Loucy (cell line): Measurements from ENCODE around the gene ESR2.

ENCODE experiments used
- H2AFZ ChIP-seq: fragments of 200-600 bp; sonication (generic); 2 replicates; pipeline ENCODE4 v1.6.0; 2016; ENCODE audit warnings: antibody characterized with exemption, mild to moderate bottlenecking, low read length, moderate library complexity
- H3F3A ChIP-seq: fragments of 200-600 bp; 2 replicates; pipeline ENCODE4 v1.6.0; 2016; ENCODE audit warnings: antibody characterized with exemption, low read depth, mild to moderate bottlenecking
- H3K27me3 ChIP-seq: fragments of 200-600 bp; sonication (generic); 2 replicates; pipeline ENCODE4 v1.6.1; 2014; ENCODE audit warnings: low read length, mild to moderate bottlenecking; ENCODE audit not compliant: insufficient read depth, poor library complexity, severe bottlenecking
- H3K36me3 ChIP-seq: fragments of 200-600 bp; sonication (generic); 2 replicates; pipeline ENCODE4 v1.6.1; 2016; ENCODE audit warnings: low read length; ENCODE audit not compliant: insufficient read depth
- H3K4me1 ChIP-seq: fragments of 200-600 bp; sonication (generic); 2 replicates; pipeline ENCODE4 v1.5.1; 2014; ENCODE audit warnings: low read length, mild to moderate bottlenecking; ENCODE audit not compliant: insufficient read depth, poor library complexity, severe bottlenecking
- H3K4me2 ChIP-seq: fragments of 200-600 bp; sonication (generic); 2 replicates; pipeline ENCODE4 v1.6.0; 2014; ENCODE audit warnings: antibody characterized with exemption, low read length, low read depth, mild to moderate bottlenecking; ENCODE audit not compliant: poor library complexity, severe bottlenecking
- H3K4me3 ChIP-seq: fragments of 200-600 bp; sonication (generic); 2 replicates; pipeline ENCODE4 v1.5.1; 2014; ENCODE audit warnings: low read length, mild to moderate bottlenecking, mixed read lengths; ENCODE audit not compliant: poor library complexity, severe bottlenecking
- H3K79me2 ChIP-seq: fragments of 200-600 bp; sonication (generic); 2 replicates; pipeline ENCODE4 v1.6.1; 2014; ENCODE audit warnings: low read length; ENCODE audit not compliant: insufficient read depth
- H3K9ac ChIP-seq: fragments of 200-600 bp; sonication (generic); 2 replicates; pipeline ENCODE4 v1.6.0; 2014; ENCODE audit warnings: mild to moderate bottlenecking, low read depth, low read length, moderate library complexity; ENCODE audit not compliant: poor library complexity, severe bottlenecking
- H3K9me2 ChIP-seq: fragments of 200-600 bp; sonication (generic); replicated peaks from 2 replicates; pipeline ENCODE4 v1.6.1; 2016; ENCODE audit warnings: low read depth, low read length, mixed read lengths
- H3K9me3 ChIP-seq: fragments of 200-600 bp; sonication (generic); 2 replicates; pipeline ENCODE4 v1.6.1; 2014; ENCODE audit warnings: mild to moderate bottlenecking, antibody characterized with exemption, low read length, low read depth; ENCODE audit not compliant: insufficient read depth
- H4K20me1 ChIP-seq: fragments of 200-600 bp; sonication (generic); 2 replicates; pipeline ENCODE4 v1.6.0; 2014; ENCODE audit warnings: antibody characterized with exemption, low read length, mild to moderate bottlenecking; ENCODE audit not compliant: insufficient read depth, poor library complexity, severe bottlenecking
- CTCF ChIP-seq: fragments of 200-600 bp; sonication (generic); conservative IDR thresholded peaks from 2 replicates; pipeline ENCODE4 v1.5.1; 2014; ENCODE audit warnings: mild to moderate bottlenecking, antibody characterized with exemption, low read length
- EZH2phosphoT487 ChIP-seq: fragments of 200-600 bp; IDR thresholded peaks from 2 replicates; pipeline ENCODE4 v1.6.1; 2018; ENCODE audit warnings: antibody characterized with exemption, mild to moderate bottlenecking, moderate library complexity, borderline replicate concordance

ESR2 gene

GRCh38 chr14:64260418-64260817 is 33.8 kb downstream of the ESR2 start:
- H3K36me3 ChIP-seq, result no peaks in the 10 kb centered on the region
- TF ChIP-seq CTCF, result no peak
- TF ChIP-seq EZH2phosphoT487, result no peak
- no peaks in the 10 kb centered on the region for H3K79me2 ChIP-seq
- no peaks in the 10 kb centered on the region for H4K20me1 ChIP-seq
- no peaks in the 10 kb centered on the region for H3K9me2 ChIP-seq
- no peaks in the 10 kb centered on the region for H3K9me3 ChIP-seq
- H3K4me1 ChIP-seq, result no peaks in the 10 kb centered on the region
- no peaks in the 10 kb centered on the region for H3K27me3 ChIP-seq
- no peak overlapping the region for H3K4me3 ChIP-seq
- no peaks in the 10 kb centered on the region for H3F3A ChIP-seq
- H3K9ac ChIP-seq, result no peak overlapping the region
- no peak overlapping the region for H3K4me2 ChIP-seq
- H2AFZ ChIP-seq, result no peak overlapping the region

- TF ChIP-seq EZH2phosphoT487, result no peak
- no peak for TF ChIP-seq CTCF
- Histone ChIP-seq H3K79me2 (no peaks in the 10 kb centered on the region), H3K9me3 (no peaks in the 10 kb centered on the region), H3F3A (no peaks in the 10 kb centered on the region), H3K9ac (no peak overlapping the region), H2AFZ (no peak overlapping the region), H3K4me3 (no peak overlapping the region), H3K4me1 (no peaks in the 10 kb centered on the region), H3K27me3 (no peaks in the 10 kb centered on the region), H3K9me2 (no peaks in the 10 kb centered on the region), H3K36me3 (no peaks in the 10 kb centered on the region), H3K4me2 (no peak overlapping the region), H4K20me1 (no peaks in the 10 kb centered on the region)
Observed at GRCh38 chr14:64255756-64256155, 38.4 kb downstream of the ESR2 start.

- H3K27me3 ChIP-seq, result no peaks in the 10 kb centered on the region
- H4K20me1 ChIP-seq, result no peaks in the 10 kb centered on the region
- H3K9ac ChIP-seq, result no peak overlapping the region
- H3K79me2 ChIP-seq, result no peaks in the 10 kb centered on the region
- no peaks in the 10 kb centered on the region for H3K36me3 ChIP-seq
- no peak for TF ChIP-seq CTCF
- H3K4me2 ChIP-seq, result no peak overlapping the region
- H3F3A ChIP-seq, result no peaks in the 10 kb centered on the region
- H3K4me1 ChIP-seq, result no peaks in the 10 kb centered on the region
- no peaks in the 10 kb centered on the region for H3K9me2 ChIP-seq
- H3K9me3 ChIP-seq, result no peaks in the 10 kb centered on the region
- no peak overlapping the region for H3K4me3 ChIP-seq
- H2AFZ ChIP-seq, result no peak overlapping the region
Observed at GRCh38 chr14:64253672-64254071, 40.5 kb downstream of the ESR2 start.
